Stimulated activated CD8-positive, alpha-beta memory T cell treated with anti-CD3 and anti-CD28 coated beads, Interleukin-12 subunit alpha, Interleukin-12 subunit beta, amount 100 ng/mL, for 24 hours (primary cell): ENCODE measurements around the gene AGPS.
"Not testable (repeated sequence)": the region's sequence is repeated elsewhere in the genome, so short reads cannot be mapped to it uniquely, and the experiment has no call there.

ENCODE experiments used
- DNase-seq: peaks from one replicate; pipeline ENCODE4 v3.0.0-alpha.2; 2020; ENCODE audit errors: extremely low read depth

AGPS gene

GRCh38 chr2:177419274-177419673, 26.7 kb downstream of the AGPS start:
- DNase-seq, result no peak

- DNase-seq, result no peak
These were observed 29.7 kb downstream of the AGPS start for GRCh38 chr2:177422271-177422670.

GRCh38 chr2:177424120-177424519, 31.5 kb downstream of the AGPS start:
- not testable (repeated sequence) for DNase-seq

- DNase-seq, result not testable (repeated sequence)
These were observed 32.0 kb downstream of the AGPS start for GRCh38 chr2:177424620-177425019.

- DNase-seq, result no peak
These were observed 34.7 kb downstream of the AGPS start for GRCh38 chr2:177427316-177427715.

GRCh38 chr2:177427936-177428335, 35.4 kb downstream of the AGPS start:
- DNase-seq, result not testable (repeated sequence)

- no peak for DNase-seq
These were observed 37.2 kb downstream of the AGPS start for GRCh38 chr2:177429688-177430325.

GRCh38 chr2:177430411-177430810, 37.8 kb downstream of the AGPS start:
- DNase-seq, result no peak

GRCh38 chr2:177431111-177431725, 38.6 kb downstream of the AGPS start:
- not testable (repeated sequence) for DNase-seq

GRCh38 chr2:177432703-177433102, 40.1 kb downstream of the AGPS start:
- DNase-seq, result no peak

GRCh38 chr2:177433402-177433801, 40.8 kb downstream of the AGPS start:
- no peak for DNase-seq

- no peak for DNase-seq
These were observed 41.9 kb downstream of the AGPS start for GRCh38 chr2:177434475-177434874.

- DNase-seq, result no peak
These were observed 52.6 kb downstream of the AGPS start for GRCh38 chr2:177445200-177445599.

GRCh38 chr2:177448031-177448430, 55.5 kb downstream of the AGPS start:
- no peak for DNase-seq

- no peak for DNase-seq
These were observed 56.6 kb downstream of the AGPS start for GRCh38 chr2:177449159-177449558.

GRCh38 chr2:177455187-177455586, 62.6 kb downstream of the AGPS start:
- no peak for DNase-seq

- DNase-seq, result not testable (repeated sequence)
These were observed 67.2 kb downstream of the AGPS start for GRCh38 chr2:177459756-177460155.

- no peak for DNase-seq
These were observed 68.5 kb downstream of the AGPS start for GRCh38 chr2:177460973-177461585.

- no peak for DNase-seq
These were observed 72.0 kb downstream of the AGPS start for GRCh38 chr2:177464549-177464948.

- no peak for DNase-seq
These were observed 73.0 kb downstream of the AGPS start for GRCh38 chr2:177465400-177466138.

- DNase-seq, result no peak
These were observed 74.0 kb downstream of the AGPS start for GRCh38 chr2:177466337-177467195.

- no peak for DNase-seq
These were observed 75.1 kb downstream of the AGPS start for GRCh38 chr2:177467646-177468045.
